ENCODE measurements around the gene EPN1.

The EPN1 gene

DNA sequence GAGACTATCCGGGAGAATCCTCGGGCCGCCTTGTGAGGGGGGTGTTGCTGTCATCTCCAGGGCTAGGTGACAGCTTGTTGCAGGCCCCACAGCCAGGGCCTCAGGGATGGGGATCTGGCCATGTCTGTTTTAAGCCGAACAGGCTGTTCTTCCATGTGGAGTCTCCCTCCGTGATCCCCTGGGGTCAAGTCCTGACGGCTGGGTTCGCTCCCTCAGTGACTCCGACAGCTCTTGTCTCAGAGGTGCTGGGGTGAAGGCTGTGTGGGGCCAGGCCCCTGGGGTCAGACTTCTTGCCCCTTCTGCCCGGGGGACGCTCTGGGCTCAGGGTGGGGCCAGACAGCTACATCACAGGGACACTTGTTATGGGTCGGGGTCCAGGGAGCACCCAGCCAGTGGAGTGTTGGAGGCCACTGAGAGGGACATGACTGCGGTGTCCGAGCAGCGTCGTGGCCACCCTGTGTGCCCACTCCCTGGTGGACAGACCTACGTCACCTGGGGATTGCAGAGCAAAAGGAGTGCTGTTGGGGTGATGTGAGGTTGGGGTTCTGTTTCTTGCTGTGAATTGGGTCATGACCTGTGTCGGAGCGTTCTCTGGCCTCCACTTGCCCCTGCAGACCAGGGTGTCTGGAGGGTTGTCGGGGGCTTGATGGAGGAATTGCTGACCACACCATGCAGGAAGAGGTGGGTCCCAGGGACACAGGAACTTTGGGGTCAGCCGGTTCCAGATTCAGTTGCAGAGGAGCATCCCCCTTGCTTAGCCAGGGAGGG, 21.5 kb downstream of the EPN1 start:
- Histone ChIP-seq H3K9me3 (ENCODE audit: control insufficient read depth, insufficient read depth, low read length) (no peaks in the 10 kb centered on the region), H3K9me2 (replicated peaks; ENCODE audit: control insufficient read depth, low read length) (no peaks in the 10 kb centered on the region), H3K79me2 (ENCODE audit: control insufficient read depth, low read length) (no peaks in the 10 kb centered on the region), H3K27me3 (ENCODE audit: control insufficient read depth, low read length) (no peaks in the 10 kb centered on the region), H3K36me3 (ENCODE audit: control insufficient read depth, low read length) (peaks cover 81% of the 10 kb centered on the region), H3K4me1 (ENCODE audit: control insufficient read depth, low read length) (no peaks in the 10 kb centered on the region), H3F3A (ENCODE audit: control insufficient read depth, insufficient read depth) (no peaks in the 10 kb centered on the region), H3K4me3 (ENCODE audit: low read length) (no peak overlapping the region), H3K27ac (ENCODE audit: low read depth, low read length) (no peak overlapping the region), H3K4me2 (ENCODE audit: low read length) (no peak overlapping the region), H4K20me1 (ENCODE audit: control insufficient read depth, insufficient read depth, low read depth, low read length) (no peaks in the 10 kb centered on the region)
- TF ChIP-seq EZH2phosphoT487 (IDR thresholded peaks at IDR 0.05; ENCODE audit: borderline replicate concordance, low read length) (no peak), CTCF (IDR thresholded peaks at IDR 0.05; ENCODE audit: low read depth, low read length, poor library complexity, severe bottlenecking) (no peak)

DNA sequence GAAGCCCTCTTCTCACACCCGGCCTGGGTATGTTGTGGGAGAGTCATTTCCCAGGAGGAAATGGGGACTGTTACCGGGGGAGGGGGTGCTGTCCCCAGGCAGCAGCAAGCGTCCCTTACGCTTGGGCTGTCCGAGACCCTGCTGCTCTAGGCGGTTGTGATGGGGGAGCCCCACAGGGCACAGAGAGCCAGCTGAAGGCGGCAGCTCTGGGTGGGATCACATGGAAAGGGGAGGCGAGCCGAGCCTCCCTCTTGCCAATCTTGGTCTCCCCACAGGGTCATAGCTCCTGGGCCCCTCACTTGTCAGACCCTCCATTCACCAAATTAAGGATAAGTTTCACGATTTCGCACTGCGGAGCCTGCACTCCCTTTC, 22.0 kb downstream of the EPN1 start:
- H4K20me1 ChIP-seq (ENCODE audit: control insufficient read depth, insufficient read depth, low read depth, low read length) = no peaks in the 10 kb centered on the region

GRCh38 chr19:55697698-55698097, 22.7 kb downstream of the EPN1 start:
- no peaks in the 10 kb centered on the region for H3F3A ChIP-seq (ENCODE audit: control insufficient read depth, insufficient read depth)
- H3K36me3 ChIP-seq (ENCODE audit: control insufficient read depth, low read length) = peaks cover 72% of the 10 kb centered on the region
- no peaks in the 10 kb centered on the region for H3K79me2 ChIP-seq (ENCODE audit: control insufficient read depth, low read length)
- no peak overlapping the region for H3K27ac ChIP-seq (ENCODE audit: low read depth, low read length)
- H3K4me1 ChIP-seq (ENCODE audit: control insufficient read depth, low read length) = no peaks in the 10 kb centered on the region
- H3K4me3 ChIP-seq (ENCODE audit: low read length) = no peak overlapping the region
- TF ChIP-seq EZH2phosphoT487 (IDR thresholded peaks at IDR 0.05; ENCODE audit: borderline replicate concordance, low read length) = no peak
- no peak for TF ChIP-seq CTCF (IDR thresholded peaks at IDR 0.05; ENCODE audit: low read depth, low read length, poor library complexity, severe bottlenecking)
- H3K27me3 ChIP-seq (ENCODE audit: control insufficient read depth, low read length) = no peaks in the 10 kb centered on the region
- no peaks in the 10 kb centered on the region for H4K20me1 ChIP-seq (ENCODE audit: control insufficient read depth, insufficient read depth, low read depth, low read length)
- no peaks in the 10 kb centered on the region for H3K9me2 ChIP-seq (replicated peaks; ENCODE audit: control insufficient read depth, low read length)
- H3K4me2 ChIP-seq (ENCODE audit: low read length) = no peak overlapping the region
- H3K9me3 ChIP-seq (ENCODE audit: control insufficient read depth, insufficient read depth, low read length) = no peaks in the 10 kb centered on the region

More for the DNA sequence above, 22.0 kb downstream of the EPN1 start:
- Histone ChIP-seq H3K9me3 (ENCODE audit: control insufficient read depth, insufficient read depth, low read length) (no peaks in the 10 kb centered on the region), H3K4me3 (ENCODE audit: low read length) (no peak overlapping the region), H3K36me3 (ENCODE audit: control insufficient read depth, low read length) (peaks cover 75% of the 10 kb centered on the region), H3F3A (ENCODE audit: control insufficient read depth, insufficient read depth) (no peaks in the 10 kb centered on the region), H3K79me2 (ENCODE audit: control insufficient read depth, low read length) (no peaks in the 10 kb centered on the region), H3K4me1 (ENCODE audit: control insufficient read depth, low read length) (no peaks in the 10 kb centered on the region), H3K27ac (ENCODE audit: low read depth, low read length) (no peak overlapping the region), H3K27me3 (ENCODE audit: control insufficient read depth, low read length) (no peaks in the 10 kb centered on the region), H3K9me2 (replicated peaks; ENCODE audit: control insufficient read depth, low read length) (no peaks in the 10 kb centered on the region), H3K4me2 (ENCODE audit: low read length) (no peak overlapping the region)
- no peak for TF ChIP-seq EZH2phosphoT487 (IDR thresholded peaks at IDR 0.05; ENCODE audit: borderline replicate concordance, low read length)
- TF ChIP-seq CTCF (IDR thresholded peaks at IDR 0.05; ENCODE audit: low read depth, low read length, poor library complexity, severe bottlenecking) = no peak

Data from DOHH2 (cell line).